Measurements from ENCODE around the gene SRGAP1.

DNA sequence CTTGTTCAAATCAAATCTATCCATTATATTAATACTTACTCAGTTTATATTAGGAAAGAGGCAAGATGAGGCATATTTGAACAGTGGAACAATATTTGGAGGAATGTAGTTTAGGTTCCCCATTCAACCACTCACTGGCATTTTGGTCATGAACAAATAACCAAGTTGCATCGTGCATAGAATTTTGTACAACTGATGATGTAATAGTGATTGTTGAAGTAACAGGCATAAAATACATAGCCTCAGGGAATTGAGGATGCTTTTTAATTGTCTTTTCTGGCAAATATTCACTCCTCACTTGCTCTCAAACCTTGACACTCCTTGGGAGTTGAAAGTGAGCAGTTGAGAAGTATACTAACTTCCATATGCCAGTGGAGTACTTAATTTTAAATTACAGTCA, 175.2 kb downstream of the SRGAP1 start:
- TF ChIP-seq, protein P1, sequence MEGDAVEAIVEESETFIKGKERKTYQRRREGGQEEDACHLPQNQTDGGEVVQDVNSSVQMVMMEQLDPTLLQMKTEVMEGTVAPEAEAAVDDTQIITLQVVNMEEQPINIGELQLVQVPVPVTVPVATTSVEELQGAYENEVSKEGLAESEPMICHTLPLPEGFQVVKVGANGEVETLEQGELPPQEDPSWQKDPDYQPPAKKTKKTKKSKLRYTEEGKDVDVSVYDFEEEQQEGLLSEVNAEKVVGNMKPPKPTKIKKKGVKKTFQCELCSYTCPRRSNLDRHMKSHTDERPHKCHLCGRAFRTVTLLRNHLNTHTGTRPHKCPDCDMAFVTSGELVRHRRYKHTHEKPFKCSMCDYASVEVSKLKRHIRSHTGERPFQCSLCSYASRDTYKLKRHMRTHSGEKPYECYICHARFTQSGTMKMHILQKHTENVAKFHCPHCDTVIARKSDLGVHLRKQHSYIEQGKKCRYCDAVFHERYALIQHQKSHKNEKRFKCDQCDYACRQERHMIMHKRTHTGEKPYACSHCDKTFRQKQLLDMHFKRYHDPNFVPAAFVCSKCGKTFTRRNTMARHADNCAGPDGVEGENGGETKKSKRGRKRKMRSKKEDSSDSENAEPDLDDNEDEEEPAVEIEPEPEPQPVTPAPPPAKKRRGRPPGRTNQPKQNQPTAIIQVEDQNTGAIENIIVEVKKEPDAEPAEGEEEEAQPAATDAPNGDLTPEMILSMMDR (IDR thresholded peaks at IDR 0.05): no peak
- TF ChIP-seq EZH2 (IDR thresholded peaks at IDR 0.05): no peak
